ENCODE data around the gene GRIN2A. TPM values are rescaled to one million over a fixed set of nuclear protein-coding genes. Genes with fewer than 3 reads are reported as not detected.

GRIN2A gene
- polyA plus RNA-seq, 1 donor from 2014 or later: 0.11 TPM

GRCh38 chr16:9824200-9825068 lies 357.8 kb downstream of the GRIN2A start:
- no peaks in the 10 kb centered on the region for H3K9me3 ChIP-seq (ENCODE audit: low read length)
- H3K36me3 ChIP-seq (ENCODE audit: insufficient read depth, low read length): no peaks in the 10 kb centered on the region
- H2AFZ ChIP-seq (ENCODE audit: low read depth, low read length): no peak overlapping the region
- no peak overlapping the region for H3K4me2 ChIP-seq (ENCODE audit: low read length)
- H3K79me2 ChIP-seq (replicated peaks; ENCODE audit: insufficient read depth, low read length): no peaks in the 10 kb centered on the region
- H3K4me3 ChIP-seq (ENCODE audit: low read length): no peak overlapping the region
- H3K27ac ChIP-seq (ENCODE audit: low read length): no peak overlapping the region
- no peaks in the 10 kb centered on the region for H3F3A ChIP-seq (ENCODE audit: insufficient read depth, low read length, poor library complexity, severe bottlenecking)
- H4K20me1 ChIP-seq (ENCODE audit: insufficient read depth): no peaks in the 10 kb centered on the region
- no peaks in the 10 kb centered on the region for H3K27me3 ChIP-seq (ENCODE audit: insufficient read depth, low read depth, low read length)
- H3K9me2 ChIP-seq (ENCODE audit: insufficient read depth, low read length): no peaks in the 10 kb centered on the region
- no peak overlapping the region for H3K9ac ChIP-seq (ENCODE audit: low read length)
- TF ChIP-seq TAF1 (IDR thresholded peaks at IDR 0.05; ENCODE audit: low read depth) (no peak), EP300 (conservative IDR thresholded peaks at IDR 0.05; ENCODE audit: poor library complexity, severe bottlenecking) (no peak), EZH2 (IDR thresholded peaks at IDR 0.05; ENCODE audit: borderline replicate concordance, insufficient read depth, low read length, poor library complexity, severe bottlenecking) (no peak), MXI1 (conservative IDR thresholded peaks at IDR 0.05; ENCODE audit: poor library complexity, severe bottlenecking) (no peak), RAD21 (conservative IDR thresholded peaks at IDR 0.05) (no peak), POLR2AphosphoS5 (IDR thresholded peaks at IDR 0.05) (no peak), SMC3 (conservative IDR thresholded peaks at IDR 0.05; ENCODE audit: poor library complexity) (no peak)
- TF ChIP-seq, protein P1, sequence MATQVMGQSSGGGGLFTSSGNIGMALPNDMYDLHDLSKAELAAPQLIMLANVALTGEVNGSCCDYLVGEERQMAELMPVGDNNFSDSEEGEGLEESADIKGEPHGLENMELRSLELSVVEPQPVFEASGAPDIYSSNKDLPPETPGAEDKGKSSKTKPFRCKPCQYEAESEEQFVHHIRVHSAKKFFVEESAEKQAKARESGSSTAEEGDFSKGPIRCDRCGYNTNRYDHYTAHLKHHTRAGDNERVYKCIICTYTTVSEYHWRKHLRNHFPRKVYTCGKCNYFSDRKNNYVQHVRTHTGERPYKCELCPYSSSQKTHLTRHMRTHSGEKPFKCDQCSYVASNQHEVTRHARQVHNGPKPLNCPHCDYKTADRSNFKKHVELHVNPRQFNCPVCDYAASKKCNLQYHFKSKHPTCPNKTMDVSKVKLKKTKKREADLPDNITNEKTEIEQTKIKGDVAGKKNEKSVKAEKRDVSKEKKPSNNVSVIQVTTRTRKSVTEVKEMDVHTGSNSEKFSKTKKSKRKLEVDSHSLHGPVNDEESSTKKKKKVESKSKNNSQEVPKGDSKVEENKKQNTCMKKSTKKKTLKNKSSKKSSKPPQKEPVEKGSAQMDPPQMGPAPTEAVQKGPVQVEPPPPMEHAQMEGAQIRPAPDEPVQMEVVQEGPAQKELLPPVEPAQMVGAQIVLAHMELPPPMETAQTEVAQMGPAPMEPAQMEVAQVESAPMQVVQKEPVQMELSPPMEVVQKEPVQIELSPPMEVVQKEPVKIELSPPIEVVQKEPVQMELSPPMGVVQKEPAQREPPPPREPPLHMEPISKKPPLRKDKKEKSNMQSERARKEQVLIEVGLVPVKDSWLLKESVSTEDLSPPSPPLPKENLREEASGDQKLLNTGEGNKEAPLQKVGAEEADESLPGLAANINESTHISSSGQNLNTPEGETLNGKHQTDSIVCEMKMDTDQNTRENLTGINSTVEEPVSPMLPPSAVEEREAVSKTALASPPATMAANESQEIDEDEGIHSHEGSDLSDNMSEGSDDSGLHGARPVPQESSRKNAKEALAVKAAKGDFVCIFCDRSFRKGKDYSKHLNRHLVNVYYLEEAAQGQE (IDR thresholded peaks at IDR 0.05; ENCODE audit: borderline replicate concordance): no peak
- TF ChIP-seq, protein P2, sequence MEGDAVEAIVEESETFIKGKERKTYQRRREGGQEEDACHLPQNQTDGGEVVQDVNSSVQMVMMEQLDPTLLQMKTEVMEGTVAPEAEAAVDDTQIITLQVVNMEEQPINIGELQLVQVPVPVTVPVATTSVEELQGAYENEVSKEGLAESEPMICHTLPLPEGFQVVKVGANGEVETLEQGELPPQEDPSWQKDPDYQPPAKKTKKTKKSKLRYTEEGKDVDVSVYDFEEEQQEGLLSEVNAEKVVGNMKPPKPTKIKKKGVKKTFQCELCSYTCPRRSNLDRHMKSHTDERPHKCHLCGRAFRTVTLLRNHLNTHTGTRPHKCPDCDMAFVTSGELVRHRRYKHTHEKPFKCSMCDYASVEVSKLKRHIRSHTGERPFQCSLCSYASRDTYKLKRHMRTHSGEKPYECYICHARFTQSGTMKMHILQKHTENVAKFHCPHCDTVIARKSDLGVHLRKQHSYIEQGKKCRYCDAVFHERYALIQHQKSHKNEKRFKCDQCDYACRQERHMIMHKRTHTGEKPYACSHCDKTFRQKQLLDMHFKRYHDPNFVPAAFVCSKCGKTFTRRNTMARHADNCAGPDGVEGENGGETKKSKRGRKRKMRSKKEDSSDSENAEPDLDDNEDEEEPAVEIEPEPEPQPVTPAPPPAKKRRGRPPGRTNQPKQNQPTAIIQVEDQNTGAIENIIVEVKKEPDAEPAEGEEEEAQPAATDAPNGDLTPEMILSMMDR (IDR thresholded peaks at IDR 0.05; ENCODE audit: poor library complexity, severe bottlenecking): no peak

GRCh38 chr16:9823510-9823909 lies 358.7 kb downstream of the GRIN2A start:
- no peaks in the 10 kb centered on the region for H3F3A ChIP-seq (ENCODE audit: insufficient read depth, low read length, poor library complexity, severe bottlenecking)
- no peaks in the 10 kb centered on the region for H4K20me1 ChIP-seq (ENCODE audit: insufficient read depth)
- no peak overlapping the region for H2AFZ ChIP-seq (ENCODE audit: low read depth, low read length)
- no peak overlapping the region for H3K27ac ChIP-seq (ENCODE audit: low read length)
- no peak overlapping the region for H3K4me2 ChIP-seq (ENCODE audit: low read length)
- no peaks in the 10 kb centered on the region for H3K36me3 ChIP-seq (ENCODE audit: insufficient read depth, low read length)
- H3K9ac ChIP-seq (ENCODE audit: low read length): no peak overlapping the region
- no peak for TF ChIP-seq POLR2AphosphoS5 (IDR thresholded peaks at IDR 0.05)
- TF ChIP-seq, protein P1 (IDR thresholded peaks at IDR 0.05; ENCODE audit: borderline replicate concordance): no peak
- no peak for TF ChIP-seq TAF1 (IDR thresholded peaks at IDR 0.05; ENCODE audit: low read depth)
- no peak for TF ChIP-seq RAD21 (conservative IDR thresholded peaks at IDR 0.05)
- TF ChIP-seq SMC3 (conservative IDR thresholded peaks at IDR 0.05; ENCODE audit: poor library complexity): no peak
- no peak for TF ChIP-seq MXI1 (conservative IDR thresholded peaks at IDR 0.05; ENCODE audit: poor library complexity, severe bottlenecking)
- TF ChIP-seq EZH2 (IDR thresholded peaks at IDR 0.05; ENCODE audit: borderline replicate concordance, insufficient read depth, low read length, poor library complexity, severe bottlenecking): no peak
- H3K4me3 ChIP-seq (ENCODE audit: low read length): no peak overlapping the region
- no peaks in the 10 kb centered on the region for H3K27me3 ChIP-seq (ENCODE audit: insufficient read depth, low read depth, low read length)
- H3K79me2 ChIP-seq (replicated peaks; ENCODE audit: insufficient read depth, low read length): no peaks in the 10 kb centered on the region
- H3K9me2 ChIP-seq (ENCODE audit: insufficient read depth, low read length): no peaks in the 10 kb centered on the region
- no peaks in the 10 kb centered on the region for H3K9me3 ChIP-seq (ENCODE audit: low read length)
